A549 treated with AZD9567 at 1 μM for 4 hours (cell line): ENCODE results near the gene VMAC. TPM values are rescaled to one million over a fixed set of nuclear protein-coding genes. Genes with fewer than 3 reads are reported as not detected.

Experiments used
- total RNA-seq: library from RNA; stranded (reverse); fragments of 200-300 nt; extraction: Qiagen RNA extraction; gene quantifications from 5 replicates; pipeline ENCODE4 v1.2.3, GENCODE V29; 2022; ENCODE audit not compliant: insufficient read depth

The VMAC gene
- 0.48 to 0.86 TPM (median 0.71 TPM) in 4 of 5 replicates, not detected in the other for total RNA-seq

DNA sequence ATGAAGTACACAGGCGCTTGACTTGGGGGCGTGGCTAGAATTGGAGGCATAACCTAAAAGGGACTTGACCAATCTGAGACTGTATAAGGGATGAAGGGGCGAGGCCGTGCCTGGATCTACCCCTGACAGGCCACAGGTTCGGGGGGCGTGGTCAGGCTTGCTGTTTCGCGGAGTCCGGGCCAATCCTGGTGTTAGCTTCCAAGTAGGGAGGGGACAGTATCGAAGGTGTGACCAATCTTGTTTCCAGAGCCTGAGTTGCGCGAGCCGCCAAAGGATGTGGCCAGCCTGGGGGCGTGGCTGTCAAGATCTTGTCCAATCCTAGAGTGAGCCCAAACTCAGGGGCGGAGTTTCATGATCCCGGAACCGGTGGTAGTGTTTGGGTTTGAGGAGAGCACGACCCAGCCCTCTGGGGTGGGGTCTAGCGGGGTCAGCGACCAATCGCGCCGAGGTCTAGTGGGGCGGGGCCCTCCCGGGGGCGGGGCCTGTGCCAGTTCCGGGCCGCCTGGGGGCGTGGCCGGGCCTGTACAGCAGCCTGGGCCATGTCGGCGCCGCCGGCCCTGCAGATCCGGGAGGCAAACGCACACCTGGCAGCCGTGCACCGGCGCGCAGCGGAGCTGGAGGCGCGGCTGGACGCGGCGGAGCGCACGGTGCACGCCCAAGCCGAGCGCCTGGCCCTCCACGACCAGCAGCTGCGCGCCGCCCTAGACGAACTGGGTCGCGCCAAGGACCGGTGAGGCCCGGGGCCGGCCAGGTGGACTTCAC, at the start of gene VMAC:
TSS of gene VMAC (plus strand) at position 521 of the 762 bp plus-strand sequence. CDS start at position 540, 19 bp downstream.

DNA sequence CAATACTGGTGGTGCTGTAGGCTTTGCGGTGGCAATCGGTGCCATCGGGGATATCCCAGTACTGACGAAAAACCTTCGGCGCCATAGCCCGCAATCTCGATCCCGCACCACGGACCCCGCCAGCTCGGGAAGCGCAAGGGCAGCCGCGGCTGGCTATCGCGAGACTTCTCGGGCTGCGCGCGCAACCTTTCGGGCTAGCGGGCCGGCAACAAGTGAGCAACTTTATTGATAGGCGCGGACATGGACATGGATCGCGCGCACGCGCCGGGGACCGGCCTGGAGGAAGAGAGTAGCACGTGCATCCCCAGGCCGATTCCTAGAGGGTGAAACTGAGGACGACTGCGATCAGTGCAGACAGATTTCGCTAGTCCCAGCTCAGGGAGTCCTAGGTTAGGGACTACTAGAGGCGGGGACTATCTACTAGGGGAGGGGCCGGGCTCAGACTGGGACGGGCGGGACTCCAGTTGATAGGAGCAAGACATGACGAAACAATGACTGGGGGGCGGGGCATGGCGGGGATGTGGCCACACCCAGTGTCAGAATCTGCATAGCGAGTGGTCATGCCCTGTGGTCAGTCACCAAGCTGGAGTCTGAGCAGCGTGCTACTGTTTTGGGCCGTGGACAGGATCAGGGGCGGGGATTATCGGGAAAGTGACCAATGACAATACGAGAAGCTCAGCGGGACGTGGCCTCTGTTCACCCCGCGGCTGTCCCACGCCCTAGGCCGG, 884 bp upstream of the VMAC start, which contains the start of gene NDUFA11:
TSS of gene NDUFA11 (minus strand) at position 167 of the 728 bp plus-strand sequence. CDS start at position 85, 82 bp downstream.

DNA sequence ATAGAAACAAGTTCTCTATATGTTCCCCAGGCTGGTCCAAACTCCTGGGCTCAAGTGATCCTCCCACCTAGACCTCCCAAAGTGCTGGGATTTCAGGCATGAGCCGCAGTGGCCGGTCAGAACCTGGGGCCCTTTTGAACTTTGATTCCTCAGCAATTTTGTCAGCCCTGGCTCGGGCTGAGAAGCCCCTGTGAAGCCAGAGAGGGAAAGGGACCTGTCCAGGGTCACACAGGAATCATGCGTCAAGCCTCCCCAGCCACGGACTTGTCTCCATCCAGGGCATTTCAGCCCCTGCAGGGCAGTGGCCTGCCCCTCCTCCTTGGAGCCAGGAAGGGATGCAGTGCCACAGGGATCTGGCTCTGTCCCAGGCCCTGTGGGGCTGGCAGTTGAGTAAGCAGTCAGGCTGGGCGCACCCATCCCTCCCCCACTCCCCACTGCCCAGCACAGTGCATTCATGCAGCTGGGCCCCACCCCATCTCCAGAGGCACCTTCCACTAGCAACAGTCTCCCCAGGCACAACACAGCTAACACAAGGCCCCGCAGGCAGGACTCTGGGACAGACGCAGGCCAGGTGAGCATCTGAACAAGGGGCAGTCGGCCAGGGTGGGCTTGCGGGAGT, 9.2 kb downstream of the VMAC start, which contains the start of gene CAPS:
TSS of gene CAPS (plus strand) at position 516 of the 619 bp plus-strand sequence. CDS start 153 bp downstream, outside the sequence.

Other genes with a start within 250 kb of the VMAC start
- gene MICOS13, start 224.4 kb upstream of the VMAC start, total RNA-seq: 42.8 to 72.7 TPM (median 69.3 TPM) in 5 replicates
- gene HSD11B1L, start 223.8 kb upstream of the VMAC start, total RNA-seq: 1.7 to 6.2 TPM (median 5.4 TPM) in 5 replicates
- gene RPL36, start 214.6 kb upstream of the VMAC start, total RNA-seq: 696 to 858 TPM (median 802 TPM) in 5 replicates
- gene LONP1, start 184.7 kb upstream of the VMAC start, total RNA-seq: 46.9 to 66.8 TPM (median 60.7 TPM) in 5 replicates
- gene CATSPERD, start 184.2 kb upstream of the VMAC start, total RNA-seq: not detected in 5 replicates
- 2.8 to 3.1 TPM (median 2.8 TPM) in 4 of 5 replicates, not detected in the other for gene PRR22, start 120.1 kb upstream of the VMAC start, total RNA-seq
- gene DUS3L, start 113.7 kb upstream of the VMAC start, total RNA-seq: 21.5 to 33.3 TPM (median 30.4 TPM) in 5 replicates
- gene NRTN, start 99.8 kb upstream of the VMAC start, total RNA-seq: 0.71 to 1.2 TPM (median 0.86 TPM) in 4 of 5 replicates, not detected in the other
- not detected in 5 replicates for gene FUT6, start 65.2 kb upstream of the VMAC start, total RNA-seq
- 0.06 TPM in 1 of 5 replicates, not detected in the others for gene FUT3, start 53.4 kb upstream of the VMAC start, total RNA-seq
- not detected in 5 replicates for gene FUT5, start 34.3 kb upstream of the VMAC start, total RNA-seq
- 208 to 299 TPM (median 293 TPM) in 5 replicates for gene NDUFA11, start 1.1 kb upstream of the VMAC start, total RNA-seq
- gene CAPS, start 9.4 kb downstream of the VMAC start, total RNA-seq: 1.0 to 2.4 TPM (median 1.2 TPM) in 5 replicates
- gene RANBP3, start 73.3 kb downstream of the VMAC start, total RNA-seq: 38.4 to 84.9 TPM (median 44.4 TPM) in 5 replicates
- gene RFX2, start 205.6 kb downstream of the VMAC start, total RNA-seq: 5.8 to 10.1 TPM (median 7.2 TPM) in 5 replicates
- gene ACSBG2, start 230.8 kb downstream of the VMAC start, total RNA-seq: not detected in 5 replicates